HG03139 (cell line): Measurements from ENCODE around the gene EFNA2.
"Not testable (repeated sequence)": the region's sequence is repeated elsewhere in the genome, so short reads cannot be mapped to it uniquely, and the experiment has no call there.

ENCODE experiments used
- ATAC-seq: cut with Tn5 transposase; IDR thresholded peaks from one replicate; pipeline ENCODE4 v1.9.1; 2021; ENCODE audit not compliant: unreplicated experiment

The EFNA2 gene

DNA sequence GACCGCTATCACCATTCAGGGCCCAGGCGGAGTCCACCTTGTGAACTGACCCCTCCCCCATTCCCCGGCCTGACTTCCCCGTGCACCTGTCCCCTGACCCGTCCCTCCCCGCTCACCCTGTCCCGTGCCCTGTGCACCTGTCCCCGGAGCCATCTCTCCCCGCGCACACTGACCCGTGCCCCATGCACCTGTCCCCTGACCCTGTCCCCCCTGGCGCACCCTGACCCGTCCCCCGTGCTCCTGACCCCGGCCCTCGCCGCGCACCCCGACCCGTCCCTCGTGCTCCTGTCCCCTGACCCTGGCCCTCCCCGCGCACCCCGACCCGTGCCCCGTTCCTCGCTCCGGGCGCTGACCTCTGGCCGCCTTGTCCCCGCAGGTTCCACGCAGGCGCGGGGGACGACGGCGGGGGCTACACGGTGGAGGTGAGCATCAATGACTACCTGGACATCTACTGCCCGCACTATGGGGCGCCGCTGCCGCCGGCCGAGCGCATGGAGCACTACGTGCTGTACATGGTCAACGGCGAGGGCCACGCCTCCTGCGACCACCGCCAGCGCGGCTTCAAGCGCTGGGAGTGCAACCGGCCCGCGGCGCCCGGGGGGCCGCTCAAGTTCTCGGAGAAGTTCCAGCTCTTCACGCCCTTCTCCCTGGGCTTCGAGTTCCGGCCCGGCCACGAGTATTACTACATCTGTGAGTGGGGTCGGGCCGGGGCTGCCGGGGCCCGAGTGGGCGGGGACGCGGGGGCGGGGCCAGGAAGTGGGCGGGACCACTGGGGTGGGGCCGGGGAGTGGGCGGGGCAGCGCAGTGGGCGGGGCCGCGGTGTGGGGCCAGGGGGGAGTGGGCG is 9.7 kb downstream of the EFNA2 start:
- no peak for ATAC-seq

DNA sequence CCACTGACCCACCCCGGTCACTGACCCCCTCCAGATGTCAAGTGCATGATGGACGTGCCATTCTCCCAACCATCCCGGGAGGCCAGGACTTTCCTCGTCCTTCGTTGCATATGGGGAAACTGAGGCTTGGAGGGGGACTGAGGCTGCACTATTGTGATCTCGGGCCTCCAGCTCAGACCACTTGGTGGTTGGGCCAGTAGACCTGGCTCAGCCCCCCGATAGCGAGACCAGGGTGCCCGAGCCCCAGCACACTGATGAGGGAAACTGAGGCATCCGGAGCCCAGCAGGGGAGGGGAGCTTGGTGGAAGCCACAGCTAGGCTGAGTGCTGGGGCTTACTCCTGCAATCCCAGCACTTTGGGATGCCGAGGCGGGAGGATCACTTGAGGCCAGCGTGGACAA is 10.4 kb downstream of the EFNA2 start:
- no peak for ATAC-seq

DNA sequence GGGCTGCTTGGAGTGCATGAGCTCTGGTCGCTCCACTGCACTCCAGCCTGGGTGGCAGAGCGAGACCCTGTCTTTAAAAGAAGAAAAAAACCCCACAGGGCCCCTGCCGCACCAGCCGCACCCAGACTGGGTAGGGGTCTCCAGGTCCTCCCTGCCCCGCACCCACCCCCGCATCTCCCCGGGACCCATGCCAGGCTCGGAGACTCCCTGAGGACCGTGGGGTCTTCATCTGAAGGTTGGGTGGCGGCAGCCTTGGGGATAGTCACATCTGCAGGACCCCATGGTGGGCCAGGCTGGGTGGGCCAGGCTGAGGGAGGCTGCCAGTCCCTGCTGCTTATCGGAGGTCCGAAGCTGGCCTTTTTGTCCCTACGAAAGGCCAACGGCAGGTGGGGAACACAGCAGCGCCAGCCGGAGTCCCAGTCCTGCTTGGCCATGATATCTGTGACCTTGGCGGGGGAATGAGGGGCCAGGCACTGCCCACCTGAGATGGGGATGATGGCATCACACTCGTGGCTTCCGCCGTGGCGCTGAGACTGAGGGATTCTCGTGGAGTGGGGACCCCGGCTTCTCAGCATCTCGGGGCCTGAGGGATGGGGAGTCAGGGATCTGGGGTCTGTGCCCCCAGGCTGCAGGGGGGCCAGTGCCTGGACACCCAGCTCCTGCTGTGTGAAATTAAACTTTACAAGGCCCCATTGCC is 11.1 kb downstream of the EFNA2 start:
- no peak for ATAC-seq

DNA sequence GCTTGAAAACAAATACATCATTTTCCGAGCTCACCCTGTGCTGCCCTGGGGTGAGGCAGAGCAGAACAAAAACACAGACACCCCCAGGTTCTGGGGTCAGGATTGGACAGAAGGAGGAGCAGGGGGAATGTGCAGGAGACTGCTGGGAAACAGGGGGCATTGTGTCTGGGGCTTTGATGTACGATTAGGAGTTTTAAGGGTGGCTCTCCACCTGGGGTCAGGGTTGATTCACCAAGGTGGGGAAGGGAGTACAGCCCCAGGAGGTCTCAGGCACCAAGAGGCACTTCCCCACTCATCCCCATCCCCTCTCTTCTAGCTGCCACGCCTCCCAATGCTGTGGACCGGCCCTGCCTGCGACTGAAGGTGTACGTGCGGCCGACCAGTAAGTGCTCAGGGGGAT is 12.6 kb downstream of the EFNA2 start:
- ATAC-seq, result no peak

DNA sequence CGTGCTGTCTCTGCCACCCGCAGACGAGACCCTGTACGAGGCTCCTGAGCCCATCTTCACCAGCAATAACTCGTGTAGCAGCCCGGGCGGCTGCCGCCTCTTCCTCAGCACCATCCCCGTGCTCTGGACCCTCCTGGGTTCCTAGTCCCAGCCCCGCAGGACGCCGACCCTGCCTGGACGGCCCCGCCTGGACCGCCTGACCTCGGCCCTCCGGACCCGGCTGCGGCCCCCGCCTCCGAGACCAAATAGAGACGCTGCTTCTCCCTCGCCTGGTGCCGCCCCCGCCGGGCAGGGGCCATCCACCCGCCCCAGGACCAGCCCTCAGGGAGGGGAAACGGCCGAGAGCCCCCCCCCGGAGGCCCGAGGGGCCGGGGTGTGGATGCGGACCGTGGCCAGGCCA is 14.1 kb downstream of the EFNA2 start:
- ATAC-seq, result no peak

DNA sequence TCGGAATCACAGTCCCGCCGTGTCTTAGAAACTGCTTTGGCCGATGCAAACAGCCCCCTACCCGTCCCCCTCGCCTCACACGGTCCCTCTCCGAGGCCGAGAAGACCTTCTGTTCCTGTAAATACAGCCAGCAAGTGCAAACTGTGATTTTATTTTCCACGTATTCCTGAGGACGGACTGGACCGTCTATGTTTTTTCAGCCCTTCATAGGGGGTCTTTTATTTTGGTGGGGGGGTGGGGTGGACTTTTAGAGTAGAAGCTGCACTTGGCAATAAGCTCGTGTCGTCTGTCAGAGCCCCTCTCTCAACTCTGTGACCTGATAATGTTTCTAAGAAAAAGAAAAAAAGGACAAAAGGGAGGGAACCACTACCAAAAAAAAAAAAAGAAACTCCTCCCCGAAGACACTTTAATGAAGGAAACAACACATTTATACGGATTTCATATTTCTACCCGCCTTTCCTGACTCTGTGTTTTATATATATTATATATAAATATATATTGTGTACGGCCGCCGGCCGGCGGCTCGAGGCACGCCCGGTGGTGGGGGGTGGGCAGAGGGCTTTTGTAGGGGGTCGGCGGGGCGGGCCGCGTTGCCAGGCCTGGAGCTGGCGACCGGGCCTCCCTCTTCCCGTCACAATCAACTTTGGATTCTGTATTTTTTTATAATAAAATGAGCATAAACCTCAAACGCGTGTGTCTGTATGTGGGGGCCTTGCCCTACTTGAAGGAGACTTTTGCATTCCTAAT is 15.2 kb downstream of the EFNA2 start:
- no peak for ATAC-seq

DNA sequence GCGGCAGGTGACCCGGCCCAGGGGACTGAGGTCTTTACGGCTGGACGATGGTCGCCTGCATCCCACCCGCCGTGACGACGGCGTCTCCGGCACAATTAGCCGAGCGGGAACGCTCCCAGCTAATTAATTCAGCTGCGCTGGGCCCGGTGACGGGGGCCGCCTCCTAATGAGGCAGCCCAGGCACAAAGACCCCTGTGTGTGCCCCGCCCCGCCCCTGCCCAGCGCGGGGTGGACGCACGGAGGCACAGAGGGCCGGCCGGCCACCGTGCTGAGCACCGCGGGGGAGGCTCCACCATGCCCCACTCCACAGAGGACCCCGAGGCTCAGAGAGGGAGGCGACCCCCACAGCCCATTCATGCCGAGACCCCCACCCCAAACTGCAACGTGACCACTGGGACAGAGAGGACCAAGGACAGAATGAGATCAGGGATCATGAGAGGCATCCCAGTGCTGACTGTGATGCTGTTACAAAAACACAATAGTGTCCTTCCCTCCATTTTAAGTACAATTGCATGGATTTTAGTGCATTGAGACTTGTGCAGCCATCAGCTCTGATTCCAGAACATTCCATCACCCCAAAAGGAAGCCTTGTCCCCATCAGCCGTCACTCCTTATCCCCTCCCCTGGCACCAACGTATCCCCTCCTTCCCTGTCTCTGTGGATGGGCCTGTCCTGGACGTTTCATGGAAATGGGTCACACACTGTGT is 17.0 kb downstream of the EFNA2 start:
- ATAC-seq, result no peak

DNA sequence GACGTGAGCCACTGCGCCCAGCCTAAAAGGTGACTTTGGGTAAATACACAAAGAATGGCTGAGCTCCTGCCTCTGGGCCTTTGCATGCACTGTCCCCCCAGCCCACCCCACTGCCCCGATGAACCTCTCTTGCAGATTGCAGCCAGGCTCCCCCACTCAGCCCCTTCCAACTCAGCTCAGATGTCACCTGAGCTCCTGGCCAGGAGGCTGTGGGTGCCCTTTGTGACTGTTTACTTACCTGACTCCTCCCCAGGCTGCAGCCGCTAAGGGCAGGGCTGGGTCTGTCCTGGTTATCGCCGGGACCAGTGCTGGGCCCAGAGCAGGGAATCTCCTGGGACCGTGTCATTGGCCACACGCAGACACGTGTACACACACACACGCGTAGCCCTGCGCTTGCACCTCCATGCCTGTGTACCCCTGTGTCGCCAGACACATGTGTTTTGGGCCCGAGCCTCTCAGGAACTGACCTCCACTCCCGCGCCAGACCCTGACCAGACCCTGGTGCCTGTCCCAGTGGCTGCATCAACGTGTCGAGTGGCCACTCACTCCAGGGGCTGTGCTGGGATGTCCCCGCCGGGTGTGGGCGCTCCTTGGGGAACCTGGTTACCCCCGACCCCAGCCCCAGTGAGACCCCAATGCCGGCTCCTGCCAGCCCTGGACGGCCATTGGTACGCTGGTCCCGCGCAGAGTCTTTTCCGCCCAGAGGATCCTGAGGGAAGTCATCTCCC is 18.7 kb downstream of the EFNA2 start:
- ATAC-seq, result no peak

DNA sequence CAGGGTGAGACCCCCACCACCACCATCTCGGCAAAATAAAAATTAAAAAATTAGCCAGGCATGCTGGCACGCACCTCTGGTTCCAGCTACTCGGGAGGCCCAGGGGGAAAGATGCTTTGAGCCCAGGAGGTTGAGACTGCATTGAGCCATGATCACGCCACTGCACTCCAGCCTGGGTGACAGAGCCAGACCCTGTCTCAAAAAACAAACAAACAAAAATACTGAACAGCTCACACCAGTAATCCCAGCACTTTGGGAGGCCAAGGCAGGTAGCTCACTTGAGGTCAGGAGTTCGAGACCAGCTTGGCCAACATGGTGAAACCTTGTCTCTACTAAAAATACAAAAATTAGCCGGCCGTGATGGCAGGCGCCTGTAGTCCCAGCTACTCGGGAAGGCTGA is 19.7 kb downstream of the EFNA2 start:
- ATAC-seq, result not testable (repeated sequence)

DNA sequence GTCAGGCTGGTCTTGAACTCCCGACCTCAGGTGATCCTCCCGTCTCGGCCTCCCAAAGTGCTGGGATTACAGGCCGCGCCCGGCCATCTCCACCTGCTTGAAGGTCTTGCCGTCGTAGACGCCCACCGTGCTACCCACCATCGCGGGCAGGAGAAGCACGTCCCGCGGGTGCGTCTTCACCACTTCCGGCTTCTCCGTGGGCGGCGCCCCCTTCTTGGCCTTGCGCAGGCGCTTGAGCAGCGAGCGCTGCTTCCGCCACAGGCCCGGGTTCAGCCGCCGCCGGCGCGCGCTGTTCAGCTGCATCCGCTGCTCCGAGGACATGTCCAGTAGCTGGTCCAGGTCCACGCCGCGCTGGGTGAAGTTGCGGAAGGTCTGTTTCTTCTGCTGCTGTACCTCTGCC is 21.6 kb downstream of the EFNA2 start:
- no peak for ATAC-seq

DNA sequence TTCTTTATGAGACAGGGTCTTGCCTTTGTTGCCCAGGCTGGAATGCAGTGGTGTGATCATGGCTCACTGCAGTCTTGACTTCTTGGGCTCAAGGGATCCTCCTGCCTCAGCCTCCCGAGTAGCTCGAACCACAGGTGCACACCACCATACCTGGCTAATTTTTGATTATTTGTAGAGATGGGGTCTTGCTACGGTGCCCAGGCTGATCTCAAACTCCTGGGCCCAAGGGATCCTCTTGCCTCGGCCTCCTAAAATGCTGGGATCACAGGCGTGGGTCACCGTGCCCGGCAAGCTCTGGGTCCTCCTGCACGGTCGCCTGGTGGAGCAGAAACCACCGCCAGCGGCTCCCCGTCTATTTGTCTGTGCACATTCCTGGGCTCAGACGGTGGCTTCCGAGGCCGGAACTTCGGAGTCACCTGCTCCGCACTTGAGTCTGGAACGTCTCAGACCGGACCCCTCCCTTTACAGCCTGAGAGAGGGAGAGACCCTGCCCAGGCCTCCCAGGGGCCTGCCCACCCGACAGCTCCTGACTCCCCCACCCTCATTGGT is 22.2 kb downstream of the EFNA2 start:
- no peak for ATAC-seq

DNA sequence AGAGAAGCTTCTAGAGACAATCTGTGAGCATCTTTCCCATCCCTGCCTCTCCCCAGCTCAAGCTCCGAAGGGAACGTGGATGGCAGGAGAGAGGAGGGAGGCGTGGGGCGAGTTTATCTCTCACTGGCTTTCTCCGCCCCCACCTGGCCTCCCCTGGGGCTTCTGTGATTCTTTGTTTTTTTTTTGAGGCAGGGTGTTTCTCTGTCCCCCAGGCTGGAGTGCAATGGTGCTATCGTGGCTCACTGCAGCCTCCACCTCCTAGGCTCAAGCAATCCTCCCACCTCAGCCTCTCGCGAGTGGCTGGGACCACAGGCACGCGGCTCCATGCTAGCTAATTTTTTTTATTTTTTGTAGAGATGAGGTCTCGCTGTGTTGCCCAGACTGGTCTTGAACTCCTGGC is 23.0 kb downstream of the EFNA2 start:
- ATAC-seq, result no peak

DNA sequence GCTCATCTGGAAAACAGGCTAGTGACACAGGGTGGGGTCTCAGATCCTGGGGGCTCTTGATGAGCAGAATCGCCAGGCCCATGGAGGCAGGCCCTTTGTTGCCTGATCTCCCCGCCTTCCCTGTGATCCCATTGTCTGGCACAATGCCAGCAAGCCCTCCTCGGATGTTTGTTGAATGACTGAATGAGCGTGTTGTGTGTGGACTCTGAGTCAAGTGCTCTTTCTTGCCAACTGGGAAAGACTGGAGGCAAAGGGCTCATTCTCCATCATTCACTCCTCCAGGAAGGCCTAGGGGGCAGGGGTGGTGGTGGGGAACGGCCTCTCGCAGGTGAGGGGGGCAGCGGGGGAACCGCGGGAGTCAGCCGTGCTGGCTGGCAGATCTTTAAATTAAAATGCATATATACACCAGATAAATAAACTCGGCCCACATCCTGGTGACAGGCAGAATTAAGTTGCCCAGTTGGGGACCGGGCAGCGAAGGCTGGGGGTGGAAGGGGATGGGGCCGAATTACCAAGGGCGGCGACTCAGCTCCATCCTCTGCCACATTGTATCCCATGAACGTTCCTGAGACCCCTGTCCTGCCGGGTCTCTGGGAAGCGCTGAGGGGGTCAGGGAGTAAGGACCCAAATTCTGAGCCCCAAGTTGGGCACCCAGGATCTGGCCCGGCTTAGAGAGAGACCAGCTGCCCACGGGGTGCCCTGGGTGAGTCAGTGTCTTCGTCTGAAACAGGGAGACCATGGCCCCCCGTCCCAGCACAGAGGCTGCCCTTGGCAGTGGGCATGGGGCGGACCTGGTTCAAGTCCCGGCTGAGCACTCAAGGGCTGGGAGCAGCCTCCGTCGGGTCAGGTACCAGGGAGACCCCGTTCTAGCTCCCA is 24.5 kb downstream of the EFNA2 start:
- ATAC-seq, result no peak

DNA sequence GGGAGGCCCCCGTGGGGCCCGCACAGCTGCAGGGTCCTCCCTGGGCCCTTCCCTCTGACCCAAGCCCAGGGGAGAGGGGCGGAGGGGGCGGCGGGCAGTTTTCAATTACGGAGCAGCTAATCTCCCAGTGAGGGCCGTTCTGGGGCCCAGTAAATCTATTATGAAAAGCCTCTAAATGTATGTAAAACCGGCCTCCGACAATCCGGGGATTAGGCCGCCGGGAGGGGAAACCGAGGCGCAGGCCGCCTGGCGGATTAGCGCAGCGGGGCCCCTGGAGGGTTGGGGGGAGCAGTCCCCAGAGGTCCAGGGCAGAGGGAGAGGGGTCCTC is 25.1 kb downstream of the EFNA2 start:
- ATAC-seq, result no peak

DNA sequence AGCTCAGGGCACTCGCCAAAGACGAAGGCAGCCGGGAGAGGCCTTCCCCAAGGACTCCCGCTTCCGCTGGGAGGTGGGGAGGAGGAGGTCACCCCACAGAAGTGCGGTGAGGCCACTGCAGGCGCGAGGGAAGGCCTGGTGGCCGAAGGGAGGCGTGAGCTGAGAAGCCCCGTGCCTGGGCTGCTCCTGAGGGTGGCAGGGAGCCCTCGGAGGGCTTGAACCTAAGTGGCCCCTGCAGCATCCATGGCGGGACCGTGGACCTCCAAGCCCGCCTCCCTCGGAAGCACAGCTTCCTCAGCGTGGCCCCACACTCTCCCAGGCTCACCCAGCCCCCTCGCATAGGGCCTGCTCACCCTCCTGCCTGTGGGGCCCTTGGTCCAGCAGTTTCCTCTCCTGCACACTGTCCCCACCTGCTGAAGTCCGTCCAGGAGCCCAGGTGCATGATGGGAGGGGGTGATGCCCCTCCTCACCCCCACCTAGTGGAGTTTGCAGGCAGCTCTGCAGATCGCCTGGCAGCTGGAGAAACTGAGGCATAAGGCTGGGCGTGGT is 25.9 kb downstream of the EFNA2 start:
- no peak for ATAC-seq

DNA sequence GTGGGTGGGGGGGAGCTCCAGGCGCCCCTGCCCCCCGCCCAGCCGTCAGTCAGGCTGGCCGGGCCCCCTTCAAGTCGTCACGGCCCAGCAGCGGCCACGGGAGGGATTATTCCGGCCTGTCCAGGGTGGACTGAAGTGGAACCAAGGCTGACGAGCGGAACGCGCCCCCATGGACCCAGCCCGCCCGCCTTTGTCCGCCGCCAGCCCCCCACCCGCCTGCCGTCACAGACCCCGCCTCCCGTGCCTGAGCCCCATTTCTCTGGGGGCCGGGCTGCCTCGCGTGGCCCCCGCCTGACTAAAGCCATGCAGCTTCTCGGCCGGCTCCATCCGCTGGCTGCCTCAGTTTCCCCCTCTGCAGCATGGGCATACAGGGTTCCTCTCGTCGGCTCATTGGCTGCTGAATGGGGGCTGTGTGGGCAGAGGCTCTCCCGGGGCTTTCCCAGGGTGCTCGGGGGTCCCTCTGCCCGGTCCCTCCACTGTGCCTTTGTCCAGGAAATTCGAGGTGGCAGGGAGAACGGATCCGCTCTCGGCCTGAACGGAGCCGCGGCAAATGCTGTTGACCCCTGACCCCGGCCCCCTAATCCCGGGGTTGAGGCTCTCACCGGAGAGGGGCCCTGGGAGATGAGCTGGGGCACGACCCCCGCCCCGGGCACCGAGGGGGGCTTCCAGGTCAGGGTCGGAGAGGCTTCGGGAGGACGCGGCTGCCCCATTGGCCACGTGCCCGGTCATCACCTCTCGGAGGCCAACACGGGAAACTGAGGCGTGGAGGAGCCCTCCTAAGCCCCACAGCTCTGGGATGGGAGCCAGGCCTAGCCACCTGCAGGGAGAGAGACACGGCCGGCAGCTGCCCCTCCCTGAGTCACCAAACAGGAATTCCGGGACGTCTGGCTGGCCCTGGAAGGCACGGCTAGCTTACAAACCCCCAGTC is 27.4 kb downstream of the EFNA2 start:
- ATAC-seq, result no peak

DNA sequence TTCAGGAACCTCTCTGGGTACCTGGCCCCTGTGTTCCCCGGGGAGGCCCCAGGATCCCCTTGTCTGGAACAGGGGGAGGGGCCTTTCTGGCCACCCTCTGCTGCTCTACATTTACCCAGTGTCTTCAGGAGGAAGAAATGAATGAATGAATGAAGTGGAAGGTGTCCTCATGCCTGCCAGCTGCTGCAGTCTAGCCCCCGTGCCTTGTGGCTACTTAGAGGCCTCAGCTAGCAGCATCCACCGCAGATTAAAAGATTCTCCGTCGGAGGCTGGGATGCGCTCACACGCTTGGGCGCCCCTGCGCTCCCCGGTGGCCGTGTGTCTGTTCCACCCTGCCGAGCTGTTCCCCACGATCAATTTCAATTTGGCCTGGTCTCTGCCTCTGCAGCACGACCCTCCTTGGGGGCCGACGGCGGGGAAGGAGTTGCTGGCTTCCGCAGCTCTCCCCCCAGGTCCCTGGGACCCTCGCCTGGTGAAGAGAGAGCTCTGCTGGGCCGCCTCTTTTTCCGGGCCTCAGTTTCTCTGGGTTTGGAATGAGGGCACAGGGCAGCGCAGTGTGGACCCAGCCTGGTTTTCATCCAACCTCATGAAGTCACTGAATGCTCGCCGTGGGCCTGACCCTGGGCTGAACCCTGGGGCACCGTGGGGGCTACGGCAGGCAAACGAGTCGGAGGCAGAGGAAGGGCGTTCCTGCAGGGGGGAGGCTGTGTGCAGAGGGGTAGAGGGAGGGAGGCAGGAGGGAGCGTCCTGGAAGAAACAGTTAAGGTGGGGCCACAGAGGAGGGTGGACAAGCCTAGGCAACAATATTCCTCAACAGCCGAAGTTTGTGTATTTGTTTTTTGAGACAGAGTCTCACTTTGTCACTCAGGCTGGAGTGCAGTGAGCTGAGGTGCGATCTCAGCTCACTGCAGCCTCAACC is 28.3 kb downstream of the EFNA2 start:
- ATAC-seq, result no peak
